ENCODE measurements around the gene PVALB. TPM values are rescaled to one million over a fixed set of nuclear protein-coding genes. Genes with fewer than 3 reads are reported as not detected.

PVALB gene
- not detected in 2 replicates for total RNA-seq

GRCh38 chr22:36816636-36817524 lies at the start of gene PVALB:
TSS of gene PVALB (minus strand) at chr22:36817035. CDS start at chr22:36817005, 30 bp downstream.

DNA sequence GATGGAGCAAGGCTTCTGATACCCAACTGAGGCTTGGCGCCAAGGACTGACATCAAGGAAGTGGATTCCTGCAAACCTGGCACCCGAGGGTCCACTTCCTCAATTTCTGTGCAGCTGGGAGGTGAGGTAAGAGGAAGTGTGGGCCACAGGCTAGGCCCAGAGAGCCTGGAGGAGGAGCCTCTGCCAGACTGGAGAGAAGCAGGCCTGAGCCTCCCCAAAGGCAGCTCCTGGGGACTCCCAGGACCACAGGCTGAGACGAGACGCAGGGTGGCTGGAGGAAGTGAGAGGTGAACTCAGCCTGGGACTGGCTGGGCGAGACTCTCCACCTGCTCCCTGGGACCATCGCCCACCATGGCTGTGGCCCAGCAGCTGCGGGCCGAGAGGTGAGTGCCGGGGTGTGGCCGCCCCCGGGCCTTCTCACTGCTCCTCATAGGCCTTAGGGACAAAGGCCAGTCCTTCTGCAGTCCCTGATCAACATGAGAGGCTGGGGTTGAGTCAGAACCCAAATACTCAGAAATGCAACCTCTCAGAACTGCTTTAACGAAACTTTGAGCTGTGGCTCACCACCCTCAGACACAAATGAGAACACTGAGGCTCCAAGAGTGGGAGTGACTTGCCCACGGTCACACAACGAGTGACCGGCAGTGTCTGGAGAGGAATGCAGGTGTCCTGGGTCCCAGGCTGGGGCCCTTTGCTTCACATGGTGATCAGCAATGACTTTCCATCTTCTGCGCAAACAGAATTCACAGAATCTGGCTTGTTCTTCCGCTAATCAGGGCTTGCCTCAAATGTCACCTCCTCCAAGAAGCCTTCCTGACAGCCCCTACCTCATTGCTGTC lies 44.2 kb upstream of the PVALB start, which contains the start of gene NCF4:
TSS of gene NCF4 (plus strand) at position 186 of the 839 bp plus-strand sequence. CDS start at position 352, 166 bp downstream.

GRCh38 chr22:36775964-36776669 lies 40.7 kb downstream of the PVALB start, which contains the start of gene IFT27:
TSS of gene IFT27 (minus strand) at chr22:36776119. CDS start at chr22:36775707, 412 bp downstream.

Other genes with a start within 250 kb of the PVALB start
- not detected in 2 replicates for gene CACNG2, start 113.3 kb downstream of the PVALB start, total RNA-seq
- gene IFT27, start 40.9 kb downstream of the PVALB start, total RNA-seq, result 9.7 and 15.0 TPM in 2 replicates
- not detected in 2 replicates for gene NCF4, start 44.0 kb upstream of the PVALB start, total RNA-seq
- gene CSF2RB, start 96.6 kb upstream of the PVALB start, total RNA-seq, result 0.05 and 0.19 TPM in 2 replicates
- 24.2 and 34.3 TPM in 2 replicates for gene TST, start 202.4 kb upstream of the PVALB start, total RNA-seq
- gene MPST, start 202.7 kb upstream of the PVALB start, total RNA-seq, result 75.2 and 85.1 TPM in 2 replicates
- gene KCTD17, start 234.7 kb upstream of the PVALB start, total RNA-seq, result 13.9 and 23.8 TPM in 2 replicates